GM12865 (cell line): ENCODE results near the gene MACF1.

Source experiments
- DNase-seq: peaks from one replicate; pipeline ENCODE4 v3.0.0; 2010; ENCODE audit warnings: low read depth
- H3K4me3 ChIP-seq: 2 replicates; pipeline ENCODE4 v1.5.1; 2011; ENCODE audit warnings: mild to moderate bottlenecking, low read depth, low read length, control low read depth
- CTCF ChIP-seq: IDR thresholded peaks from 2 replicates; pipeline ENCODE4 v1.5.1; 2011; ENCODE audit warnings: low read length, control low read depth, low read depth, inconsistent platforms; ENCODE audit not compliant: insufficient read depth; ENCODE audit errors: missing control alignments

The MACF1 gene

GRCh38 chr1:39420493-39420892 is 216.0 kb downstream of the MACF1 start:
- TF ChIP-seq CTCF: no peak
- DNase-seq: no peak

GRCh38 chr1:39422614-39423013 is 218.1 kb downstream of the MACF1 start:
- no peak for TF ChIP-seq CTCF
- H3K4me3 ChIP-seq: no peak overlapping the region
- no peak for DNase-seq

More at GRCh38 chr1:39420493-39420892, 216.0 kb downstream of the MACF1 start:
- H3K4me3 ChIP-seq: no peak overlapping the region

- no peak for DNase-seq
- TF ChIP-seq CTCF: no peak
- H3K4me3 ChIP-seq: no peak overlapping the region
Observed at GRCh38 chr1:39425151-39425550, 220.7 kb downstream of the MACF1 start.

- no peak for DNase-seq
- no peak overlapping the region for H3K4me3 ChIP-seq
- no peak for TF ChIP-seq CTCF
Observed at GRCh38 chr1:39425634-39426033, 221.1 kb downstream of the MACF1 start.

GRCh38 chr1:39426346-39426745 is 221.9 kb downstream of the MACF1 start:
- no peak overlapping the region for H3K4me3 ChIP-seq
- no peak for TF ChIP-seq CTCF
- no peak for DNase-seq

GRCh38 chr1:39427374-39427773 is 222.9 kb downstream of the MACF1 start:
- TF ChIP-seq CTCF: no peak
- no peak for DNase-seq
- H3K4me3 ChIP-seq: no peak overlapping the region

GRCh38 chr1:39427912-39428311 is 223.4 kb downstream of the MACF1 start:
- no peak for DNase-seq
- no peak for TF ChIP-seq CTCF
- H3K4me3 ChIP-seq: no peak overlapping the region
